Stimulated activated CD8-positive, alpha-beta memory T cell treated with anti-CD3 and anti-CD28 coated beads, Interleukin-4, amount 100 ng/mL, for 24 hours (primary cell): ENCODE data around the gene UBAC1.

Experiments used
- DNase-seq: peaks from one replicate; pipeline ENCODE4 v3.0.0-alpha.2; 2020; ENCODE audit warnings: low read depth

UBAC1 gene

GRCh38 chr9:135993765-135994500 lies 32.8 kb upstream of the UBAC1 start:
- no peak for DNase-seq

DNA sequence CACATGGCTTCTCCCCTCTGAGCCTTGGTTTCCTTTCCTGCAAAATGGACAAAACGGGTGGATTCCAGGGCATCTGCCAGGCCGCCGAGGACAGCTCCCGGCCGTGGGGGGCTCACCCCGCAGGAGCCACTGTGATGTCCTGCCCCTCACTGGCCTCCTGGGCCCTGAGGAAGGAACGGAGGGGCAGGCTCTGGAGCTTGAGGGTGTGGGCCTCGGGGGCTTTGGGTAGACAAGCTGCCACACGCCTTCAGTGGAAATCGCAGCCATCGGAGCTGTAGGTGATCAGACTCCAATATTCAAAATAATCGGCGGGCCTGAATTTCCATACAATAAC lies 32.2 kb upstream of the UBAC1 start:
- no peak for DNase-seq

- DNase-seq = peak; percentile 19
These were observed 31.6 kb upstream of the UBAC1 start for GRCh38 chr9:135992486-135993408.

DNA sequence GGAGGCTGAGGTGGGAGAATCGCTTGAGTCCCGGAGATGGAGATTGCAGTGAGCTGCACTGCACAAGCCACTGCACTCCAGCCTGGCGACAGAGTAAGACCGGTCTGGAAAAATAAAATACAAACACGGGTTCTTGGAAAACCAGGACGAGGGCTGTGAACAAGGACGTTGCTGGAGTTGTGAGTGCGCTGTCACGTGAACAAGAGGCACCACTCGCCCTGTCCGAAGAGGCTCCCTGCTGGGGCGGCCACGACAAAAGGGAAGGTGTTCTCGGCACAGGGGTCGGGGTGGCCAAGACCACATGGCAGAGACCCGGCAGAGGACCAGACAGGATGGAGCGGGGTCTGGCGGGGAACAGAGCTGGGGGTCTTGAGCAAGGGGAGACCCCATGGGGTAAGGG lies 30.6 kb upstream of the UBAC1 start:
- DNase-seq = no peak

DNA sequence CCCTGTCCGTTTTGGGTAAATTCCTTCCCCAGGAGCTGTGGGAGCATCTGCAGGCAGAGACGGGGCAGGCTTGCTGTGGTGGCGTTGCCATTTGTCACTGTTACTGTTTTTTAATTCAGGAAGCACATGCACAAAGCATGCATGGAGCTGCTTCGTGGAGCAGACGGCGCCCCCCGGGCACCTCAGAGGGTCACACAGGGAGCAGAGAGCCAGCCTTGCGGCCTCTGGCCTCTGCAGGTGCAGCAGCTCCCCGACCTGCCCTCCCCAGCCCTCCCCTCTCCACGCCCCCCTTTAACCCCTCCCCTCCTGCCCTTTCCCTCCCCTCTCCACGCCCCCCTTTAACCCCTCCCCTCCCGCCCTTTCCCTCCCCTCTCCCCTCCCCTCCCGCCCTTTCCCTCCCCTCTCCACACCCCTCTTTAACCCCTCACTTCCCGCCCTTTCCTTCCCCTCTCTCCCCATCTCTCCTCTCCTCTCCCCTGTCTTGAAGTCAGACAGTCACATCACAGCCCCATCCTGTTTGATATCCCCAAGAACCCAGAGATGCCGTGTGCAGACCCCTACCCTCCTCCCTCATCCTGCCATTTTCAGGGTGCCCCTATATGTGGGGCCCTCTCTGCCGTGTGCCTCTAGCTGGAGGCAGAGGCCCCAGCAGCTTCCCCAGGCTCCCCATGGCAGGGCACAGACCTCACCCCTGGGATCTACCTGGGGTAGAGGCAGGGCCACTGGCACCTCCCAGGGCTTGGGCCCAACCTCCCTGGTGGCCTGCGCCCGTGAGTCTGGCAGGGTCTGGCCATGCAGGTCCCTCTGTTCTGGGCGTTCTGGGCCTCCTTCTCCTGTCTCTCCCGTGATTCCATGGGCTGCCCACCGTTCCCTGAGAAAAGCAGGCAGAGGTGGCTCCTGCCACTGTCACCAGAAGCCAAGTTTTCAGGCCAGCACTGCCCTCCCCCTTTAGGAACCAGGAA lies 29.6 kb upstream of the UBAC1 start:
- peak; percentile 8 for DNase-seq

- DNase-seq = no peak
These were observed 28.7 kb upstream of the UBAC1 start for GRCh38 chr9:135989722-135990467.

DNA sequence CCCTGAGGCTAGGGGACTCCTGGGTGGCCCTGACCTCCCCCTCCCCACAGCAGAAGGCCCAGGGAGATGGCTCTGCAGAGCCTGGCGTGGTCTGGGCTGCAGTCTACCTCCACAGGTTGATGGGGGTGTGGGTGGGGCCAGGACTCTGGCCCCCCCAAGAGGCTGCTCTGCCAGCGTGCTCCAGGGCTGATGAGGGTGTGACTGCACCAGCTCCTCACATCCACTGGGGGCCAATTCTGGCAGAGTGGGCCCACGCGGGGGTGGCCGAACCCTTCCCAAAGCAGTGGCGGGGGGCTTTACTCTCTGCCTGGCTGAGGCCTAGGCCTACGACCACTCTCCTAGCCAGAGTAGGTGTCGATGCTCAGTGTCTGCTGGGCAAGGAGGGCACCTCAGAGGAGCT lies 28.0 kb upstream of the UBAC1 start:
- DNase-seq = no peak

- no peak for DNase-seq
These were observed 27.3 kb upstream of the UBAC1 start for GRCh38 chr9:135988493-135988892.

DNA sequence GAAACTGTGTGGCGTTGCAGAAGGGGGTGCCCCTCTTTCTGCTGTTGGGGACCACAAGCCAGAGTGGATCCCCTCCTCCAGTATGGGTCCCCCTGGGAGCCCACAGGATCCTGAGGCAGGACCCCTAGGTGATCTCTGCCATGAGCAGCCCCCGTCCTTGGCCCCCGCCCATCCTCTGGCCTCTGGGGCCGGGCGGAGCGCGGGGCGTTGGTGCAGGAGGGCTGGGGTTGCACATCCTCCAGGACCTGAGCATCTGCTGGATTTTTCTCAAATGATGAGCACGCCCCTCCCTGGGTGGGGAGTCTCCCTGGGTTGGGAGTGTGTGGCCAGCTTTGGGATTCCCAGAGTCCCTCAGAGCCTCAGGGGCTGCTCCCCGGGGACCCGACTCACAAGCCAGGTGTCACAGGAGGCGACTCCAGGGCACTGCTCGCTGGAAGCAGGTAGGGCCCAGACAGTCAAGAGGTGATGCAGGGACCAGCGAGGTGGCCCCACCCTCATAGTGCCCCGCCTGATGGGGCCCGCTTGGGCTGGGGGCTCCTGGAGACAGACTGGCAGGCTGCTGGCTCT lies 26.7 kb upstream of the UBAC1 start:
- DNase-seq = no peak

- DNase-seq = no peak
These were observed 25.4 kb upstream of the UBAC1 start for GRCh38 chr9:135986605-135987004.

- DNase-seq = no peak
These were observed 24.7 kb upstream of the UBAC1 start for GRCh38 chr9:135985889-135986288.

DNA sequence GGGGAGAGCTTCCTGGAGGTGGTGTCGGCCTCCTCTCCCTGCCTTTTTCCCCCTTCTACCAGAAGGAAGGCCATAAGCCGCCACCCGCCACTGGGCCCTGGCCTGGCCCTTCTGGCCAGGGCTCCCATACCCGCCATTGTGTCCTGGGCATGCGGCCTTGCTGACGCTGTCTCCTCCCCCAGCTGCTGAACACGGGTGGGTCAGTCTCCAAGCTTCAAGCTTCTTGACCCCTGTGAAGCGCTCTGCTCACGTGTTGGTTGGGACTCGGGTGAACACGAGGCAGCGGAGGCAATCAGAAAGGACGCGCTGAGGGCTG lies 24.2 kb upstream of the UBAC1 start:
- DNase-seq = no peak

DNA sequence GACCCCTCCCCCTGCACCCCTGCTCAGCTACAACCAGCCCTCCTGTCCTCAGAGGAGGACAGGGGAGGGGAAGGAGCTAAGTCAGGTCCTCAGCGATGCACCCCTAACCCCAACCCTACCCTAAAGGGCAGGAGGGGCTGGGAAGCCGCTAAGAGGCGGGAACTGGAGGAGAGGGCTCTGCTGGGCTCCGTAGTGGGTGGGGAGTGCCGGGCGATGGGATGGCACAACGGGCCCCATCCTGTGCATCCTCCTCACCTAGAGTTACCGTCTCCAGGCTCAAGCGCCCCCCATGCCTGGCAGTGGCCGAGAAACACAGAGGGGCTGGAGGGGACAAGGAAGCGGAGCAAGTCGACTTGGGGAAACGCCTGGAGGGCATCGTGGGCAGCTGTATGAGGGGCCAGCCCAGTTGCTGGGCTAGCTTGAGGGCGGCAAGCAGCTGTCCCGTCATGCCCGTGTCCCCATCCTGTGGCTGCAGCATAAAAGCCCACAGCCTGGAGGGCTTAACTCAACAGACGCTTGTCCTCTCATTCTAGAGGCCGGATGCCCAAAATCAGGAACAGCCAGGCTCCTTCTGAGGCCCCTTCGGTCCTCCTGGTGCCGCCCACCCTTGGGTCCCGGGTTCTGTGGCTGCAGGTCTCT lies 23.0 kb upstream of the UBAC1 start:
- DNase-seq = no peak

- DNase-seq = no peak
These were observed 22.3 kb upstream of the UBAC1 start for GRCh38 chr9:135983208-135984071.

GRCh38 chr9:135982499-135983207 lies 21.5 kb upstream of the UBAC1 start:
- DNase-seq = no peak

DNA sequence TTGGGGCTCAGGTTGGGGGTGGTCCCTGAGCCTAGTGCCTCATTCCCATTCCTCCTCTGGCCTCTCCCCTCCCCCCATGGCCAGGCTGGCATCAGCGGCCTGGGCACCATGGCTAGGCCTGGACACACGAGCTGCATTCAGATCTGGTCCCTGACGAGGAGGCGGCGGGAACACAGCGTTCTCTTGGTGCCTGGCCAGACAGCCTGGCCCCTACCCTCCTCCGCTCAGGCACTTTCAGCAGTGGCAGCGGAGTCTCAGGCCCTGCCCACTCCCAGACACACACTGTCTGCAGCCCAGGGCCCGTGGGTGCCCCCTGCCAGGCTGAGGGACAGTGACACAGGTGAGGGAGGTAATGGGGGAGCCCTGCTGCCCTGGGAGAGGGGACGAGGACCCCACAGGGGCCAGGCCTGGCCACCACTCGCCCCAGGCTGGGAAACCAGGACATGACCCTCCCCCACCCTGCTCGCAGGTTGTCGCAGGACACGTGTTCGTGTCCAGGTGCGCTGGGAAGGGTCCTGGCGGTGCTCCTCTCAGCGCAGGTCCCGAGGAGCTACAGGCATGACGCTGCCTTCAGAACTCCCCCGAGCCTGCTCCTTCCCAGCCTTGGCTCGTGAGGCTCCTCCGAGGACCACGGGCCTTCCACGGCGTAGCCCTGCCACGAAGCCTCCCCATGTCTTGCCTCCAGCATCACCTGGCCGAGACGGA lies 19.9 kb upstream of the UBAC1 start:
- no peak for DNase-seq

- no peak for DNase-seq
These were observed 18.5 kb upstream of the UBAC1 start for GRCh38 chr9:135979547-135980166.
